HG03571 (cell line): Measurements from ENCODE around the gene VSX1.
A peak's percentile ranks its signal among the peaks of the same experiment; 100 is the strongest.

Experiments used
- ATAC-seq: cut with Tn5 transposase; IDR thresholded peaks from one replicate; pipeline ENCODE4 v1.9.1; 2021; ENCODE audit not compliant: unreplicated experiment

VSX1 gene

GRCh38 chr20:25054096-25054820, 27.7 kb downstream of the VSX1 start:
- peak; percentile 34 for ATAC-seq

GRCh38 chr20:25053255-25054031, 28.5 kb downstream of the VSX1 start:
- no peak for ATAC-seq

- no peak for ATAC-seq
Observed at GRCh38 chr20:25052255-25053194, 29.4 kb downstream of the VSX1 start.

- no peak for ATAC-seq
Observed at GRCh38 chr20:25051386-25052155, 30.4 kb downstream of the VSX1 start.

- no peak for ATAC-seq
Observed at GRCh38 chr20:25050501-25051350, 31.2 kb downstream of the VSX1 start.

GRCh38 chr20:25050082-25050481, 31.9 kb downstream of the VSX1 start:
- no peak for ATAC-seq

- ATAC-seq = no peak
Observed at GRCh38 chr20:25049261-25050060, 32.5 kb downstream of the VSX1 start.

GRCh38 chr20:25048519-25048952, 33.4 kb downstream of the VSX1 start:
- no peak for ATAC-seq

- no peak for ATAC-seq
Observed at GRCh38 chr20:25047766-25048165, 34.2 kb downstream of the VSX1 start.

- ATAC-seq = no peak
Observed at GRCh38 chr20:25046736-25047666, 34.9 kb downstream of the VSX1 start.

- no peak for ATAC-seq
Observed at GRCh38 chr20:25046181-25046641, 35.7 kb downstream of the VSX1 start.

GRCh38 chr20:25045343-25045712, 36.6 kb downstream of the VSX1 start:
- ATAC-seq = no peak

GRCh38 chr20:25044660-25045342, 37.1 kb downstream of the VSX1 start:
- ATAC-seq = no peak

GRCh38 chr20:25044261-25044560, 37.7 kb downstream of the VSX1 start:
- ATAC-seq = no peak

GRCh38 chr20:25043499-25044260, 38.3 kb downstream of the VSX1 start:
- ATAC-seq = no peak
